Measurements from ENCODE around the gene HLA-DRA.

Gene HLA-DRA

GRCh38 chr6:32475392-32476206, 35.9 kb downstream of the HLA-DRA start:
- no peak for DNase-seq (ENCODE audit: low read depth)

GRCh38 chr6:32483968-32484613, 44.4 kb downstream of the HLA-DRA start:
- no peak for DNase-seq (ENCODE audit: low read depth)

GRCh38 chr6:32484614-32484998, 44.9 kb downstream of the HLA-DRA start:
- DNase-seq (ENCODE audit: low read depth): no peak

- DNase-seq (ENCODE audit: low read depth): no peak
These were observed 48.4 kb downstream of the HLA-DRA start for GRCh38 chr6:32488083-32488482.

- no peak for DNase-seq (ENCODE audit: low read depth)
These were observed 52.0 kb downstream of the HLA-DRA start for GRCh38 chr6:32491700-32492099.

- DNase-seq (ENCODE audit: low read depth): no peak
These were observed 52.7 kb downstream of the HLA-DRA start for GRCh38 chr6:32492351-32492750.

All from stimulated activated CD8-positive, alpha-beta memory T cell treated with anti-CD3 and anti-CD28 coated beads, Interleukin-15, amount 100 ng/mL, for 1 hour (primary cell).